Measurements from ENCODE around the gene FABP1.

Gene FABP1

DNA sequence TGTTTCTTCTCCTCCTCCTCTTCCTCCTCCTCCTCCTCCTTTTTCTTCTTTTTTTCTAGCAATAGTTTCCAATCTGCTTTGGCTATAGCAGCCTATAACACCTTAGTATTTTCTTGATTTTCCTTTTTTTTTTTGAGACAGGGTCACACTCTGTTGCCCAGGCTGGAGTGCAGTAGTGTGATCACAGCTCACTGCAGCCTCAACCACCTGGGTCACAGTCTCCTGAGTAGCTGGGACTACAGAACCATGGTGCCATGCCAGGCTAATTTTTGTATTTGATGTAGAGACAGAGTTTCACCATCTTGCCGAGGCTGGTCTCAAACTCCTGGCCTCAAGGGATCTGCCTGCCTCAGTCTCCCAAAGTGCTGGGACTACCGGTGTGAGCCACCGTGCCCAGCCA, 31.6 kb upstream of the FABP1 start:
- H3K4me3 ChIP-seq (ENCODE audit: low read depth, low read length): no peak overlapping the region
- in situ Hi-C loops (cut with HindIII; ENCODE audit: low sequenced_read_pairs): no loop called here
- TF ChIP-seq, protein P1, sequence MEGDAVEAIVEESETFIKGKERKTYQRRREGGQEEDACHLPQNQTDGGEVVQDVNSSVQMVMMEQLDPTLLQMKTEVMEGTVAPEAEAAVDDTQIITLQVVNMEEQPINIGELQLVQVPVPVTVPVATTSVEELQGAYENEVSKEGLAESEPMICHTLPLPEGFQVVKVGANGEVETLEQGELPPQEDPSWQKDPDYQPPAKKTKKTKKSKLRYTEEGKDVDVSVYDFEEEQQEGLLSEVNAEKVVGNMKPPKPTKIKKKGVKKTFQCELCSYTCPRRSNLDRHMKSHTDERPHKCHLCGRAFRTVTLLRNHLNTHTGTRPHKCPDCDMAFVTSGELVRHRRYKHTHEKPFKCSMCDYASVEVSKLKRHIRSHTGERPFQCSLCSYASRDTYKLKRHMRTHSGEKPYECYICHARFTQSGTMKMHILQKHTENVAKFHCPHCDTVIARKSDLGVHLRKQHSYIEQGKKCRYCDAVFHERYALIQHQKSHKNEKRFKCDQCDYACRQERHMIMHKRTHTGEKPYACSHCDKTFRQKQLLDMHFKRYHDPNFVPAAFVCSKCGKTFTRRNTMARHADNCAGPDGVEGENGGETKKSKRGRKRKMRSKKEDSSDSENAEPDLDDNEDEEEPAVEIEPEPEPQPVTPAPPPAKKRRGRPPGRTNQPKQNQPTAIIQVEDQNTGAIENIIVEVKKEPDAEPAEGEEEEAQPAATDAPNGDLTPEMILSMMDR (IDR thresholded peaks at IDR 0.05; ENCODE audit: low read depth, low read length): no peak
- no peak for DNase-seq (ENCODE audit: low read depth, low spot score)

DNA sequence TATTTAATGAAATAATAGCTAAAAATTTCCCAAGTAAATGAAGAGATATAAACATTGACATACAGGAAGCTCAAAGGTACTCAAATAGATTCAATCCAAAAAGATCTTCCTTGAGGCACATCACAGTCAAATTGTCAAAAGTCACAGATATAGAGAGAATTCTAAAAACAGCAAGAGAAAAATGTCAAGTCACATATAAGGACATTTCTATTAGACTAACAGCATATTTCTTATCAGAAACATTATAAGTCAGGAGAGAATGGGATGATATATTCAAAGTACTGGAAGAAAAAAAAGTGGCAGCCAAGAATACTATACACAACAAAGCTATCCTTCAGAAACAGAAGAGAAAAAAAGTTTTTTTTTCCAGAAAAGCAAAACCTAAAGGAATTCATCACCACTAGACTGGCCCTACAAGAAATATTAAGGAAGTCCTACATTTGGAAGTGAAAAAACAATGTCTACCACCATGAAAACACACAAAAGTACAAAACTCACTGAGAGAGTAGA, 21.1 kb upstream of the FABP1 start:
- in situ Hi-C loops (cut with HindIII; ENCODE audit: low sequenced_read_pairs): no loop called here
- no peak for DNase-seq (ENCODE audit: low read depth, low spot score)
- H3K4me3 ChIP-seq (ENCODE audit: low read depth, low read length): no peak overlapping the region
- TF ChIP-seq, protein P1 (IDR thresholded peaks at IDR 0.05; ENCODE audit: low read depth, low read length): no peak

DNA sequence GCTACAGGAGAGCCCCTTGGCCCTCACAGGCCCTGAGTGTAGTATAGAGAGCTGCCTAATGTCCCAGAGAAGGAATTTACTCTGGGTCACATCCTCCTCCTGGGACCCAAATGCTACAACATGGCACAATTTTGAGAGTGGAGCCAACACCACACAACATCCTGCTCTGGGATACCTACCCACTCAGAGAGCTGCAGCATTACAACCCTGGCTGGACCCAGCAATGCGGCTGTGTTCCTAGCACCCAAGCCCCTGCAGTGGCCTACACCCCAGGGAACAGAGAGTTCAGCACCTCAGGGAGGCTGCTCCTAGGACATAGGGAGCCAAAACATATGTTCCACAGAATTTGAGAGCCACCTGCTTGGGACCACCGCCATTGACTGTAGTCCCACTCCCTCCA, 19.3 kb upstream of the FABP1 start:
- no peak overlapping the region for H3K4me3 ChIP-seq (ENCODE audit: low read depth, low read length)
- in situ Hi-C loops (cut with HindIII; ENCODE audit: low sequenced_read_pairs): no loop called here
- no peak for DNase-seq (ENCODE audit: low read depth, low spot score)
- TF ChIP-seq, protein P1 (IDR thresholded peaks at IDR 0.05; ENCODE audit: low read depth, low read length): no peak

DNA sequence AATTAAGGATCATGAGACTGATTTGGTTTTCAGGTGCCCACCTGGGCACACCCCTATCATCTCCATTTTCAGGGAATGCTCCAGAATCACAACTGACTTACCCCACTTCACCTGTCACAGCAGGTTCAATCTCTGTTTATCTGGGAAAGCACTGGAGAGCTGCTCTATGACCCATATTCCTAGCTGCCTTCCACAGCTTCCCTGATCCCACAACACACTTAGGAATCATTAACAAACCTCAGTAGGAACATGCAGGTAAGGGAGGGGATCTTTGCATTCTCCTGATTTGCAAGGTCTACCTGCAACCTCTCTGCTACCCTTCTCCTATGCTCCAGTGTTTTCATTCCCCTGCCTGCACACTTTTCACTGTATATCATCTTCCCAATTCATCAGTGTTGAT, 18.7 kb upstream of the FABP1 start:
- in situ Hi-C loops (cut with HindIII; ENCODE audit: low sequenced_read_pairs): no loop called here
- DNase-seq (ENCODE audit: low read depth, low spot score): no peak
- TF ChIP-seq, protein P1 (IDR thresholded peaks at IDR 0.05; ENCODE audit: low read depth, low read length): no peak
- H3K4me3 ChIP-seq (ENCODE audit: low read depth, low read length): no peak overlapping the region

DNA sequence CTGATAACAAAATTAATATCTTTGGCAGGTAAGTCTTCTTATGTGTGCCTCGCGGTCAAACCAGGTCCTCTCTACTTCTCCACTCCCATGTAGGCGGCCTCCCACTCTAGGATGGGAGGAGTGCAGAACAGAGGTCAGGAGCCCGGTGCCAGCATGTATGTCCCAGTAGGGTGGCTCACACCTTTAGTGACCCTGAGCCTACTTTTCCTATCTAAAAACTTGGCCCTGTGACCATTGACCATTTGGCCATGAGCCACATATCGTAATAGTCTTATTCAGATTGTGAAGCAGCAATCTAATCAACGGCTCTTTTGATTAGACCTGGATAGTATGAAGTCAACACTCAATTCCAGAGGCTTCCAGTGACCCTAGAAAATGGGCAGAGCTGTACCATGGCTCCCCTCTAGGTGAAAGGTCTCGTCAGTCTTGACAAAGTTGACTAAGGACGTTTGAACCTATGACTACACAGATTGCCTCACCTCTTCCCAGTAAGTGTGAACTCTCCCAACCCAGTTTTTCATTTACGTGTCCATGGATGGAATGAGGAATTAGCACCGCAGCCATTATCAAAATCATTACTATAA, 17.1 kb upstream of the FABP1 start:
- H3K4me3 ChIP-seq (ENCODE audit: low read depth, low read length): no peak overlapping the region
- in situ Hi-C loops (cut with HindIII; ENCODE audit: low sequenced_read_pairs): no loop called here
- DNase-seq (ENCODE audit: low read depth, low spot score): no peak
- TF ChIP-seq, protein P1 (IDR thresholded peaks at IDR 0.05; ENCODE audit: low read depth, low read length): no peak

DNA sequence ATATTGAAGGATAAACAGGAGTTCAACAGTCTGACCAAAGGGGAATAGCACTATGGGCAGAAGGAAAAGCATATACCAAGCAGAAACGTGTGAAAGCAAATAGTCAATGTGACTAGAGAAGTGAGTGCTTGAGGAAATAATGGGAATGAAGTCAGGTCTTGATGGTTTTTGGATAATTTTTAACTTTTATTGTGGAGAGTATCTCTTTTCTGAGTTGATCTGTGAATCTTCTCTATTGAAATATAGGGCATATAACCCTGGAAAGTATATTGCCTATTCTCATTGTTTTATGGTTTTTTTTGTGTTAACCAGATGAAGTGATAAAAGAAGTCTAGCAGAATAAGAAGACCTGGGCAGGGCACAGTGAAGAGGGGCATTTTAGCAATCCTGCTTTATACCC, 16.4 kb upstream of the FABP1 start:
- in situ Hi-C loops (cut with HindIII; ENCODE audit: low sequenced_read_pairs): no loop called here
- no peak overlapping the region for H3K4me3 ChIP-seq (ENCODE audit: low read depth, low read length)
- no peak for DNase-seq (ENCODE audit: low read depth, low spot score)
- TF ChIP-seq, protein P1 (IDR thresholded peaks at IDR 0.05; ENCODE audit: low read depth, low read length): no peak

Data from astrocyte of the spinal cord (primary cell).